Activated B cell treated with CpG ODN at 0.5 μM for 24 hours (primary cell): ENCODE results near the gene TBX3. TPM values are rescaled to one million over a fixed set of nuclear protein-coding genes. Genes with fewer than 3 reads are reported as not detected.

Experiments
- ATAC-seq: fragments of 200-7000 bp; cut with Tn5 transposase; one replicate; pipeline ENCODE4 v1.10.0; 2021; ENCODE audit warnings: low read depth, mild to moderate bottlenecking, moderate library complexity
- CTCF ChIA-PET: fragments of 350-600 bp; sonication (Branson Sonifier 250); formaldehyde crosslinking; loops from one replicate; lab custom pipeline; 2021; ENCODE audit warnings: antibody characterized with exemption; lab: Charles Lee
- POLR2A ChIA-PET: fragments of 350-600 bp; sonication (Branson Sonifier 250); formaldehyde crosslinking; loops from one replicate; lab custom pipeline; 2021; ENCODE audit warnings: antibody characterized with exemption; lab: Charles Lee
- DNase-seq: peaks from one replicate; pipeline ENCODE4 v3.0.0; 2022
- H3K27ac Mint-ChIP-seq: one replicate; pipeline ENCODE4 v1.8.0; 2020; ENCODE audit warnings: mixed read lengths
- H3K27me3 Mint-ChIP-seq: one replicate; pipeline ENCODE4 v1.8.0; 2021; ENCODE audit warnings: mixed read lengths
- H3K36me3 Mint-ChIP-seq: one replicate; pipeline ENCODE4 v1.8.0; 2021; ENCODE audit warnings: low read depth, mixed read lengths
- H3K4me1 Mint-ChIP-seq: one replicate; pipeline ENCODE4 v1.8.0; 2021; ENCODE audit warnings: mixed read lengths
- H3K4me3 Mint-ChIP-seq: one replicate; pipeline ENCODE4 v1.8.0; 2020; ENCODE audit warnings: mild to moderate bottlenecking, mixed read lengths
- H3K9me3 Mint-ChIP-seq: one replicate; pipeline ENCODE4 v1.8.0; 2020; ENCODE audit warnings: mixed read lengths
- intact Hi-C: fragments of 100-400 bp; cut with micrococcal nuclease; formaldehyde crosslinking; loops from one replicate; pipeline ENCODE4 v1.15.1; 2024
- total RNA-seq: library from RNA; stranded (reverse); gene quantifications from 2 replicates; pipeline ENCODE4 v1.2.3, GENCODE V29; 2022
- TF ChIP-seq, protein P1 (sequence below): fragments of 200-600 bp; IDR thresholded peaks from one replicate; pipeline ENCODE4 v1.8.0; 2022; ENCODE audit warnings: antibody characterized with exemption, mild to moderate bottlenecking

The TBX3 gene
- total RNA-seq, 1 donor from 2014 or later: not detected

DNA sequence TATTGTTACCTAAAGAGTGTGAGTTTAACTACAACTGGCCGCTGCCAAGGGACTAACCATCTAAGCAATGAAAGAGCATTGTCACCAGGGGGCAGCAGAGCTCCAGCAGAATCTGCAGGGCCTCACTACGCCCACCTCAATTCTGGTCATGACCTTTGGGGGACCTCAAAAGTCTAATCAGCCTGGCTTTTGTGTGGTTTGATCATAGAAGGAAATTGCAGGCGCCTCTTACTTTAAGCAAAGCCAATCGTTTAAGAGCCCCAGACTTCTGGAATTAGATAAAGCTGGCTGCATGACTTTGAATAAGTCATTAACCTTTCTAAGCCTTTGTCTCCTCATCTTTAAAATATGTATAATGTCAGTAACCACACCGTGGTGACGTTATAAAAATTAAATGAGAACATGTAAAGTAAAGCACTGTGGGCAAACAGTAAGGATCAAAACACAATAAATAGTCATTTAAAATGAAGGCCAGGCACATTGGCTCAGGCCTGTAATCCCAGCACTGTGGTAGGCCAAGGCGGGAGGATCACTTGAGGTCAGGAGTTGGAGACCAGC is 58.6 kb downstream of the TBX3 start:
- H3K27me3 Mint-ChIP-seq: peaks cover 2% of the 10 kb centered on the region
- H3K9me3 Mint-ChIP-seq: no peaks in the 10 kb centered on the region
- CTCF ChIA-PET: no interaction called here
- no peak overlapping the region for H3K4me3 Mint-ChIP-seq
- DNase-seq (no peak), ATAC-seq (no peak)
- H3K27ac Mint-ChIP-seq: no peak overlapping the region
- TF ChIP-seq, protein P1, sequence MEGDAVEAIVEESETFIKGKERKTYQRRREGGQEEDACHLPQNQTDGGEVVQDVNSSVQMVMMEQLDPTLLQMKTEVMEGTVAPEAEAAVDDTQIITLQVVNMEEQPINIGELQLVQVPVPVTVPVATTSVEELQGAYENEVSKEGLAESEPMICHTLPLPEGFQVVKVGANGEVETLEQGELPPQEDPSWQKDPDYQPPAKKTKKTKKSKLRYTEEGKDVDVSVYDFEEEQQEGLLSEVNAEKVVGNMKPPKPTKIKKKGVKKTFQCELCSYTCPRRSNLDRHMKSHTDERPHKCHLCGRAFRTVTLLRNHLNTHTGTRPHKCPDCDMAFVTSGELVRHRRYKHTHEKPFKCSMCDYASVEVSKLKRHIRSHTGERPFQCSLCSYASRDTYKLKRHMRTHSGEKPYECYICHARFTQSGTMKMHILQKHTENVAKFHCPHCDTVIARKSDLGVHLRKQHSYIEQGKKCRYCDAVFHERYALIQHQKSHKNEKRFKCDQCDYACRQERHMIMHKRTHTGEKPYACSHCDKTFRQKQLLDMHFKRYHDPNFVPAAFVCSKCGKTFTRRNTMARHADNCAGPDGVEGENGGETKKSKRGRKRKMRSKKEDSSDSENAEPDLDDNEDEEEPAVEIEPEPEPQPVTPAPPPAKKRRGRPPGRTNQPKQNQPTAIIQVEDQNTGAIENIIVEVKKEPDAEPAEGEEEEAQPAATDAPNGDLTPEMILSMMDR: no peak
- POLR2A ChIA-PET: no interaction called here
- no peaks in the 10 kb centered on the region for H3K36me3 Mint-ChIP-seq
- intact Hi-C loops: no loop called here
- no peaks in the 10 kb centered on the region for H3K4me1 Mint-ChIP-seq

DNA sequence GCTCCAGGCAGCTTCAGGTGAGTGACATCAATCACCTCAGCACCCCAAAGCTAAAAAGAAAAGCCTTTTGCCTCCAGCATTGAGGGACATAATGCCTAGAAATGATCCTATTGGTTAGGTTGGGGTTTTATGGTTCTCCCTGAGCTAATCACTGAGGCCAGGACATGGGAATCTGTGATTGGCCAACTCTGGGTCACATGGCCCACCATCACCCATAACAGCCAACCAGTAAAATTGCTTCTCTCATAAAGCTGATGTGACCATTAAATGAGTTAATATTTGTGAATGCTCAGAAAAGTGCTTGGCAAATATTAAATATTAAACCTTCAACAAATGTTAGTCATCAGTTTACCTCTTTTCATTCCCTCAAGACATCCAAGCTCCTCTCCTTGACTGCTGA is 60.2 kb downstream of the TBX3 start:
- no peaks in the 10 kb centered on the region for H3K36me3 Mint-ChIP-seq

More for the DNA sequence above, 60.2 kb downstream of the TBX3 start:
- CTCF ChIA-PET: no interaction called here
- TF ChIP-seq, protein P1: no peak
- Mint-ChIP-seq H3K9me3 (no peaks in the 10 kb centered on the region), H3K4me1 (no peaks in the 10 kb centered on the region), H3K27ac (no peak overlapping the region), H3K27me3 (peaks cover 2% of the 10 kb centered on the region), H3K4me3 (no peak overlapping the region)
- no peak for ATAC-seq
- POLR2A ChIA-PET: no interaction called here
- intact Hi-C loops: no loop called here
- no peak for DNase-seq
